A549 (cell line): ENCODE data around the gene PTCD2. TPM values are rescaled to one million over a fixed set of nuclear protein-coding genes. Genes with fewer than 3 reads are reported as not detected.

Experiments
- ATAC-seq, 2 experiments: fragments of 200-7000 bp in 1 of 2; fragments of >200 bp in 1 of 2; cut with Nextera tagmentation in 1 of 2; cut with Tn5 transposase in 1 of 2; 3 replicates each; pipeline versions ENCODE4 v1.8.0 to v1.9.1; 2018 to 2020; ENCODE audit warnings: mild to moderate bottlenecking in 1 of 2, moderate library complexity in 1 of 2
- CTCF ChIA-PET: fragments of 300-600 bp; sonication (Branson Sonifier 250); formaldehyde crosslinking; extraction: SDS; loops from one replicate; lab custom pipeline; 2021; ENCODE audit warnings: antibody characterized with exemption, inconsistent platforms; lab: Yijun Ruan, JAX
- POLR2A ChIA-PET: fragments of 350-600 bp; formaldehyde crosslinking; extraction: SDS; loops from one replicate; lab custom pipeline; 2021; ENCODE audit warnings: antibody characterized with exemption, inconsistent platforms; lab: Yijun Ruan, JAX
- DNase-seq, 2 experiments: peaks; one replicate each; pipeline versions ENCODE4 v3.0.0 to v3.0.0-alpha.2; 2011 to 2016; ENCODE audit warnings: low read depth in 1 of 2, low spot score in 1 of 2
- FAIRE-seq: peaks from 2 replicates; lab custom pipeline; 2011; peaks lifted over from hg19 to GRCh38; lab: Jason Lieb, UNC
- H3K27ac ChIP-seq, 2 experiments: fragments of >200 bp; sonication (Bioruptor Twin); formaldehyde crosslinking; 3 replicates each; pipeline ENCODE4 v1.5.1; 2016 to 2017
- H3K4me1 ChIP-seq: fragments of >200 bp; sonication (Bioruptor Twin); formaldehyde crosslinking; 3 replicates; pipeline ENCODE4 v1.6.1; 2016
- H3K4me2 ChIP-seq: fragments of >200 bp; sonication (Bioruptor Twin); formaldehyde crosslinking; 3 replicates; pipeline ENCODE4 v1.6.1; 2016
- H3K4me3 ChIP-seq: fragments of >200 bp; sonication (Bioruptor Twin); formaldehyde crosslinking; 3 replicates; pipeline ENCODE4 v1.5.1; 2016
- H3K9me3 ChIP-seq: fragments of >200 bp; sonication (Bioruptor Twin); formaldehyde crosslinking; 3 replicates; pipeline ENCODE4 v1.6.1; 2016
- CBX2 ChIP-seq: fragments of 200-600 bp; sonication (generic); IDR thresholded peaks from 2 replicates; pipeline ENCODE4 v1.6.1; 2016; ENCODE audit warnings: low read depth, mild to moderate bottlenecking, borderline replicate concordance
- CHD4 ChIP-seq: fragments of 200-600 bp; sonication (generic); IDR thresholded peaks from 2 replicates; pipeline ENCODE4 v1.6.1; 2016; ENCODE audit warnings: antibody characterized with exemption, mild to moderate bottlenecking, borderline replicate concordance
- CTCF ChIP-seq: fragments of >200 bp; sonication (Bioruptor Twin); formaldehyde crosslinking; IDR thresholded peaks from 3 replicates; pipeline ENCODE4 v1.5.1; 2016
- EP300 ChIP-seq, 2 experiments: fragments of >200 bp; sonication (Bioruptor Twin); formaldehyde crosslinking; IDR thresholded peaks; 2 replicates in 1 of 2; 3 replicates in 1 of 2; pipeline ENCODE4 v1.6.1; 2016 to 2017
- ESRRA ChIP-seq: fragments of 150-350 bp; IDR thresholded peaks from 2 replicates; pipeline ENCODE4 v1.6.1; 2014; ENCODE audit warnings: mild to moderate bottlenecking, low read length, borderline replicate concordance
- GATA3 ChIP-seq: IDR thresholded peaks from 2 replicates; pipeline ENCODE4 v1.6.1; 2012; ENCODE audit warnings: borderline replicate concordance
- HDAC2 ChIP-seq: fragments of 200-600 bp; sonication (generic); IDR thresholded peaks from 2 replicates; pipeline ENCODE4 v1.6.1; 2016
- HEYL ChIP-seq: fragments of 250-450 bp; sonication (Bioruptor Pico); IDR thresholded peaks from 2 replicates; pipeline ENCODE4 v1.8.0; 2021; ENCODE audit warnings: mild to moderate bottlenecking, moderate library complexity
- HOXB13 ChIP-seq: fragments of 250-450 bp; sonication (Bioruptor Pico); IDR thresholded peaks from 2 replicates; pipeline ENCODE4 v1.5.0; 2020; ENCODE audit warnings: low read depth, mild to moderate bottlenecking, moderate library complexity
- HOXB5 ChIP-seq: fragments of 250-450 bp; sonication (Bioruptor Pico); IDR thresholded peaks from 2 replicates; pipeline ENCODE4 v1.5.0; 2020; ENCODE audit warnings: mild to moderate bottlenecking, moderate library complexity
- KDM1A ChIP-seq: fragments of 200-600 bp; sonication (generic); IDR thresholded peaks from 2 replicates; pipeline ENCODE4 v1.6.1; 2016; ENCODE audit warnings: low read depth, mild to moderate bottlenecking
- MAFK ChIP-seq: fragments of 450-650 bp; IDR thresholded peaks from 2 replicates; pipeline ENCODE4 v1.6.1; 2014; ENCODE audit not compliant: partially characterized antibody
- PHF8 ChIP-seq: fragments of 200-600 bp; sonication (generic); IDR thresholded peaks from 2 replicates; pipeline ENCODE4 v1.6.1; 2016; ENCODE audit warnings: low read depth, mild to moderate bottlenecking, antibody characterized with exemption, moderate library complexity, borderline replicate concordance
- POLR2A ChIP-seq: IDR thresholded peaks from 2 replicates; pipeline ENCODE4 v1.6.1; 2012; ENCODE audit warnings: mild to moderate bottlenecking, low read length
- RARB ChIP-seq: fragments of 250-450 bp; sonication (Bioruptor Pico); IDR thresholded peaks from 2 replicates; pipeline ENCODE4 v1.8.0; 2021; ENCODE audit warnings: mild to moderate bottlenecking, moderate library complexity
- RCOR1 ChIP-seq: fragments of 150-350 bp; IDR thresholded peaks from 2 replicates; pipeline ENCODE4 v1.6.1; 2014; ENCODE audit warnings: antibody characterized with exemption, low read length, low read depth
- REST ChIP-seq: fragments of 200-600 bp; sonication (generic); IDR thresholded peaks from 2 replicates; pipeline ENCODE4 v1.6.1; 2016; ENCODE audit warnings: antibody characterized with exemption, mild to moderate bottlenecking, moderate library complexity
- RNF2 ChIP-seq: fragments of 200-600 bp; sonication (generic); IDR thresholded peaks from 2 replicates; pipeline ENCODE4 v1.6.1; 2016; ENCODE audit warnings: low read depth, mild to moderate bottlenecking, antibody characterized with exemption, moderate library complexity, borderline replicate concordance
- SREBF2 ChIP-seq: fragments of 450-650 bp; IDR thresholded peaks from 2 replicates; pipeline ENCODE4 v1.6.1; 2014; ENCODE audit warnings: mild to moderate bottlenecking, moderate library complexity
- ZFP36 ChIP-seq: fragments of 450-650 bp; IDR thresholded peaks from 2 replicates; pipeline ENCODE4 v1.6.1; 2014; ENCODE audit warnings: borderline replicate concordance; ENCODE audit not compliant: partially characterized antibody
- WGBS: methylation state at CpG from one replicate; pipeline ENCODE4 v1.1.6; 2017; ENCODE audit errors: missing lambda C conversion rate; 5-methylcytosine and 5-hydroxymethylcytosine counted together
- polyA plus RNA-seq, 4 experiments: library from polyadenylated mRNA; depleted of rRNA in 3 of 4; stranded (reverse); fragments of >200 nt; fragmentation: RNase III in 1 of 4; extraction: RNeasy Plus Mini Kit Qiagen cat#74134 plus additional on column Dnase treatment in 1 of 4; gene quantifications; 2 replicates in 3 of 4; 3 replicates in 1 of 4; pipeline ENCODE4 v1.2.3, GENCODE V29; 2011 to 2017
- TF ChIP-seq, protein P1 (sequence below): fragments of 150-350 bp; IDR thresholded peaks from 2 replicates; pipeline ENCODE4 v1.6.1; 2014; ENCODE audit warnings: low read depth, mild to moderate bottlenecking, low read length
- TF ChIP-seq, protein P2 (sequence below): fragments of 250-450 bp; sonication (Bioruptor Pico); IDR thresholded peaks from 2 replicates; pipeline ENCODE4 v1.5.0; 2020; ENCODE audit warnings: low read depth, mild to moderate bottlenecking, moderate library complexity

PTCD2 gene
- polyA plus RNA-seq, 2 of the 4 experiments (the other 2 are of a cell fraction): 13.2 to 31.1 TPM

DNA sequence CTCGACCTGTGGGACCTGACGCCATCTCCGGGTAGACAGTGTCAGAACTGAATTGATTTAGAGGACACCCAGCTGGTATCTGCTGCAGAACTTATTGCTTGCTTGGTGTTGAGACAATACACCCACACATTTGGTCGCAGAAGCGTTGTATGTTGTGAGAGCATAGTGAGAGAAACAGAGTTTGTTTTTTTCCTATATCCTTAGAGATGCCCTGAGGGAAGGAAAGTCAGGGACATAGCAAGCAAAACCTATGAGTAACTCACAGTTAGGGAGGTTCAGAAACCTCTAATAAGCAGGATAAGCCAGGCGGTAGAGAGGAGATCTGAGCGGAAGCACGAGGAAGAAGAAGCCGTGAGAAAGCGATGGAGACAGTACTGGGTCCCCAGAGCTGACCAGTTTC is 59.8 kb downstream of the PTCD2 start:
- FAIRE-seq (no peak), ATAC-seq (no peak), DNase-seq (no peak)
- TF ChIP-seq HOXB13 (CRISPR knock-in tag) (no peak), HEYL (no peak), HOXB5 (CRISPR knock-in tag) (no peak), PHF8 (no peak), KDM1A (no peak), REST (no peak)
- Histone ChIP-seq H3K4me3 (no peak overlapping the region), H3K9me3 (no peaks in the 10 kb centered on the region), H3K4me2 (no peak overlapping the region), H3K27ac (peak overlapping the region in 1 of 2 experiments; percentile 64; a peak in 3 of 6 replicates), H3K4me1 (peaks cover 37% of the 10 kb centered on the region)
- ChIA-PET POLR2A (no interaction called here), CTCF (interaction anchor here (1.2 to 4.6 kb wide), 5 partner anchors 8 to 54 kb away, joined by 3 to 33 read pairs (median 3); no protein-coding TSS in a partner anchor)
- WGBS: 91% methylated on average over 10 of the region's 10 CpGs

DNA sequence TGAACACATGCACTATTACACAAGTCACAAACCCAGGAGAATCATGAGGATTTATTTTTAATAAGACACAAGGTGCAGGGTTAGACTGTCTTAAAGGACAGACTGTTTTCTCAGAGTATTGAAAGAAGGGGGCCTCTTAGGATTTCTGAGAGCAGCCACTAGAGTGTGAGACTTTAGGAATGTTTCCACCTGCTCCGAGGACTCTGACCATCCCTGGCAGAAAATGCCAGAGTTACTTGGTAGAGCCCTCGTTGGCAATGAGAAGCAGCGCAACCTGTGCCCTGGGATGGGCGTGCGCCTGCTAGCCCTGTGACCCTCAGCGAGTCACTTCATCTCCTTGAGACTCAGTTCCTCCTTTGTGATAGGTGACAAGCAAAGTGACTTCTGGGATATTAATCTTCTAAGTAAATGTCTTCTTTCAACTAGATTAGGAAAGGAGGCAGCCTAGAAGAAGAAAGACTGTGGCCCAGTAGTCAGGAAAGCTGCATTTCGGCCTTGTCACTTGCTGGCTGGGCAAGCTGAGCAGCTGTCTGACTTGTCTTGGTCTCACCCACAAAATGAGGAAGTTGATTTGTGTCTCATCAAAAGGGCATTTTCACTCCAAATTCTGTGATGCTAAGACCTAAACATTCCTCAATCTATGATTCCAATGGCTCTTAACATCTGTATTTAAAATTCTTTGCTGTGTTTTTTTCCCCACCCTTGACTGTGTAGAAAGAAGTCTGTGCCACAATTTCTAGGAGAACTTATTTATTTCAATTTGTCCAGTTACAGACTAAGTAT is 60.5 kb downstream of the PTCD2 start:
- 84% methylated on average over 7 of the region's 7 CpGs for WGBS
- DNase-seq (no peak), ATAC-seq (no peak), FAIRE-seq (no peak)
- Histone ChIP-seq H3K9me3 (no peaks in the 10 kb centered on the region), H3K27ac (peak overlapping the region in 1 of 2 experiments; percentile 64; a peak in 3 of 6 replicates), H3K4me1 (peaks cover 37% of the 10 kb centered on the region), H3K4me3 (no peak overlapping the region), H3K4me2 (no peak overlapping the region)
- ChIA-PET CTCF (interaction anchor here (0.5 to 4.6 kb wide), 3 partner anchors 14 to 62 kb away, joined by 3 to 33 read pairs (median 4); no protein-coding TSS in a partner anchor), POLR2A (no interaction called here)
- TF ChIP-seq CHD4 (no peak), GATA3 (no peak), CBX2 (no peak), KDM1A (no peak), ESRRA (no peak), CTCF (no peak), SREBF2 (no peak), ZFP36 (no peak), RNF2 (no peak), HOXB5 (CRISPR knock-in tag) (no peak), POLR2A (no peak), HDAC2 (no peak), PHF8 (no peak), RCOR1 (no peak), RARB (CRISPR knock-in tag) (no peak), MAFK (no peak), EP300 (IDR thresholded peaks at IDR 0.05) (no peak)
- TF ChIP-seq, protein P1, sequence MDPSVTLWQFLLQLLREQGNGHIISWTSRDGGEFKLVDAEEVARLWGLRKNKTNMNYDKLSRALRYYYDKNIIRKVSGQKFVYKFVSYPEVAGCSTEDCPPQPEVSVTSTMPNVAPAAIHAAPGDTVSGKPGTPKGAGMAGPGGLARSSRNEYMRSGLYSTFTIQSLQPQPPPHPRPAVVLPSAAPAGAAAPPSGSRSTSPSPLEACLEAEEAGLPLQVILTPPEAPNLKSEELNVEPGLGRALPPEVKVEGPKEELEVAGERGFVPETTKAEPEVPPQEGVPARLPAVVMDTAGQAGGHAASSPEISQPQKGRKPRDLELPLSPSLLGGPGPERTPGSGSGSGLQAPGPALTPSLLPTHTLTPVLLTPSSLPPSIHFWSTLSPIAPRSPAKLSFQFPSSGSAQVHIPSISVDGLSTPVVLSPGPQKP: no peak
- TF ChIP-seq, protein P2, sequence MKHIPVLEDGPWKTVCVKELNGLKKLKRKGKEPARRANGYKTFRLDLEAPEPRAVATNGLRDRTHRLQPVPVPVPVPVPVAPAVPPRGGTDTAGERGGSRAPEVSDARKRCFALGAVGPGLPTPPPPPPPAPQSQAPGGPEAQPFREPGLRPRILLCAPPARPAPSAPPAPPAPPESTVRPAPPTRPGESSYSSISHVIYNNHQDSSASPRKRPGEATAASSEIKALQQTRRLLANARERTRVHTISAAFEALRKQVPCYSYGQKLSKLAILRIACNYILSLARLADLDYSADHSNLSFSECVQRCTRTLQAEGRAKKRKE (CRISPR knock-in tag): no peak
- TF ChIP-seq, all 56 proteins: peak for 0
